Keratinocyte (primary cell): Measurements from ENCODE around the gene KASH5.

Experiments used
- CTCF ChIP-seq, 3 experiments: IDR thresholded peaks in 1 of 3; conservative IDR thresholded peaks in 1 of 3; optimal IDR thresholded peaks in 1 of 3; 2 replicates in 2 of 3; 3 replicates in 1 of 3; pipeline versions ENCODE3 to v1.5.1; 2011; ENCODE audit warnings: low read length in 3 of 3, mild to moderate bottlenecking in 3 of 3, moderate library complexity in 2 of 3, control low read depth in 1 of 3, inconsistent platforms in 1 of 3; ENCODE audit not compliant: insufficient read depth in 2 of 3; ENCODE audit errors: extremely low read depth in 1 of 3
- EZH2 ChIP-seq: IDR thresholded peaks from one replicate; pipeline ENCODE4 v1.6.1; 2012; ENCODE audit warnings: inconsistent platforms, mild to moderate bottlenecking, low read length, moderate library complexity

GRCh38 chr19:49423985-49424303 is 35.9 kb downstream of the KASH5 start:
- TF ChIP-seq CTCF (optimal IDR thresholded peaks at IDR 0.05 in 1 of 3, IDR thresholded peaks at IDR 0.05 in 1 of 3, conservative IDR thresholded peaks at IDR 0.05 in 1 of 3; ENCODE audit: extremely low read depth in 1 of 3, insufficient read depth in 2 of 3, low read length in 3 of 3) (no peak), EZH2 (no peak)
